NCI-H510A treated with DMSO at 0.1 percent for 48 hours (cell line): ENCODE measurements around the gene TMEM63B.

Experiments
- DNase-seq: peaks from one replicate; lab custom pipeline; 2025; lab: John Stamatoyannopoulos, UW

TMEM63B gene

DNA sequence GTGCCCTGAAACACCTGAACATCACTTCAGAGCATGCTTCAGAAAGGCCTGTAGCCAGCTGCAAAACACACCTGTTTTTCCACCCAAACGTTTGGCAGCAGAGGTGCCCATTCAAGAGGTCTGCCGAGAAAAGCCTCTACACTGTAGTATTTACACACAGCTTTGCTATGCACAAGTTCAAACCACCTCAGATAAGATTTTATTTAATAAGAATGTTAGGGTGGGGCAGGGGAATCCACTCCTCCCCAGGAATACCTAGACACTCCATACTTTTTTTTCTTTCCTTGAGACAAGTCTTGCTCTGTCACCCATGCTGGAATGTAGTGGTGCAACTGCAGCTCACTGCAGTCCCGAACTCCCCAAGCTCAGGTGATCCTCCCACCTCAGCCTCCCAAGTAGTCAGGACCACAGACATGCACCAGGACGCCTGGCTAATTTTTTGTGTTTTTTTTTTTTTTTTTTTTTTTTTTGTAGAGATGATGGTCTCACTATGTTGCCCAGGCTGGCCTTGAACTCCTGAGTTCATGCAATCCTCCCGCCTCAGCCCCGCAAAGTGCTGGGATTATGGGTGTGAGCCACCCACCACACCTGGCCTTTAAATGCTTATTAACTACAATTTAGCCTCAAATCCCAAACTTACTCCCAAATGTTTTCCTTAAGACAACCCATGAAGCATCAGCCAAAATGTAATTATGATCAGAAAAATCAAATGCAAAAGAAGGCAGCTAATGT is 9.8 kb upstream of the TMEM63B start:
- no peak for DNase-seq

GRCh38 chr6:44119704-44120262 is 7.6 kb upstream of the TMEM63B start:
- no peak for DNase-seq

DNA sequence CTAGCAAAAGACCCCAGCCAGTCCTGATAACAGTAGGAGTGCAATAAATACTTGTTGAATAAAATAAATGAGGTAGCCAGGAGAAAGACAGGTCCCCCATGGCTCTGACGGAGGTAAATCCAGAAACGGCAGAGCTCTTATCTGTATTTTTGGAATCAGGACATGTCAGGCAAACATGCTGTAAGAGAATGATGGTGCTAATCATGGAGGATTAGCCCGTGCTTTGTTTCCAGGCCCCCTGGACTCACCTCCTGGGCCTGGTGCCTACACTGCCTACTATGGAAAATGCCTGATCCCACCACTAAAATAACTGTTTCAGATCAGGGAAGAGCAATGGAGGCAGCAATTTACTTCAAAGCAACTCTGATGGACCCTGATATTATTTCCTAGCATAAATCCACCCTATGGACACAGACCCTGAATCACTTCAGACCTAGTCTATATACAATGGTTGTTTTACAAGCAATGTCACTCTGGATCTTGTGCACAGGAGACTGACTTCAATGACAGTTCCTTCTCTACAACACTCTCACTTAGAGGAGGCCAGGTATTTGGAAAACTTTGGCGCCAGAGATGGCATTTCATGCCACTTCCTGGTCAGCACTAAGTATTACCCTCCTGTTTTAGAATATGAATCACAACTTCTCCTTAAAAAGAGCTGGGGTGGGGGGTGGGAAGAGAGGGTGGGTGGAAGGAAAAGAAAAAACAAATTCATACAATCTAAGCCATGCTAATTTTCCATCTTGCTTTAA is 6.5 kb upstream of the TMEM63B start:
- DNase-seq, result no peak

- DNase-seq, result no peak
These were observed 4.6 kb upstream of the TMEM63B start for GRCh38 chr6:44122801-44123200.

GRCh38 chr6:44123544-44123943 is 3.8 kb upstream of the TMEM63B start:
- DNase-seq, result no peak

- DNase-seq, result peak; percentile 50
These were observed 819 bp upstream of the TMEM63B start for GRCh38 chr6:44126320-44127149.

DNA sequence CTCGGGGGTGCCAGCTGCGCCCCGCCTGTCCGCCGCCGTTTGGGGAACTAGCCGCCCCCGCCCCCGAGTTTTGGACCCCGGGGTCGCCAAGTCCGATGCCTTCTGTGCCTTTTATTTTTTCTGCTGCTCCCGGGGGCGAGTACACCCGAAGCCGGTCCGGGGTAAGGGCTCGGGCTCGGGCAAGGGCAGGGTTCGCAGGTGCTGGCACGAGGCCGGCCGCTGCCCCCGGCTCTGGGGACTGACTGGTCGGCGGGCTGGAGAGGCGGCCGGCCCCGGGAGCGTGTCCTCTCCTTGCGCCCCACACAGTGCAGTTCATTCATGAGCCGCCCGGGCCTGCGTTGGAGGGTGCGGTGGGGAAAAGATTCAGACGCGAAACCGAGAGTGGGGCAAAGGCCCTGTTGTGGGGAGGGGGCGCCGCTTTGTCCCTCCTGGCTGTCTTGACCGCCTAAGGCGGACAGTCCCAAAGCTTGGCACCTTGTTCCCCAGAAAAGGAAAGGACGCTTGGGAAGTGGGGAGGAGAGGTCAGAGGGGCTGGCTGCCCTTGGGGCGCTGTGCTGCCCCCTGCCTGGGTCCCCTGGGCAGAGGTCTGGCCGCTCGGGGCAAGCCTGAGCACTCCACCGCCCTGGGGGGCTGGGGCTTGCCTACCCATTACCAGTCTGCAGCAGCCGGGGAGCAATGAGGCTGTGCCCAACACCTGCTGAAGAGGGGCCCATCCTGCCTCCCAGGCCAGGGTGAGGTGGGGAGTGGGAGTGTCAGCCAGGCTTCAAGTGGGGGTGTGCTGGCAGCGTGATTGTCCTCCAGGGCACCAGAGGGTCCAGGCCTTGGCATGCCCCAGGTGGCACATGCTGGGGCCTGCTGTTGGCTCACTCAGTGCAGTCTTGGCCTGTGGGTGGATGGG is 915 bp downstream of the TMEM63B start:
- no peak for DNase-seq

DNA sequence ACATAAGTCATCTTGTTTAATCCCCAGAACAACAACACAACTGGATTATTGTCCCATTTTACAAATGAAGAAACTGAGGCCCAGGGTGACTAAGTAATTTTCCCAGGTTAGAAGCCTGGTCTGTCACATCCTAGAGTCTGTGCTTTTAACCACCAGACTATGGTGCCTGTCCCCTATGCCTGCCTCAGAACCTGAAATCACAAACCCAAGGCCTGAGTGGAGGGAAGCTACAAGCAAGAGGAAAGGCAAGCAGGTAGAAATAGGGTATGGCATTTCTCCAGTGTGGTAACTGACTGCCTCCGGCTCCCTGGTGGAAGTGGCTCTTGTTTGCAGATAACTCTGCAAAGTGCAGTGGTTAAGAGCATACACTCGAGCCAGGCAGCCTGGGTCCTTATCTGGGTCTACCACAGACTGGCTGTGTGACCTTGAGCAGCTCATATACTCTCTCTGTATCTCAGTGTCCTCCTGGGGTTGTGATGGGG is 2.5 kb downstream of the TMEM63B start:
- no peak for DNase-seq

DNA sequence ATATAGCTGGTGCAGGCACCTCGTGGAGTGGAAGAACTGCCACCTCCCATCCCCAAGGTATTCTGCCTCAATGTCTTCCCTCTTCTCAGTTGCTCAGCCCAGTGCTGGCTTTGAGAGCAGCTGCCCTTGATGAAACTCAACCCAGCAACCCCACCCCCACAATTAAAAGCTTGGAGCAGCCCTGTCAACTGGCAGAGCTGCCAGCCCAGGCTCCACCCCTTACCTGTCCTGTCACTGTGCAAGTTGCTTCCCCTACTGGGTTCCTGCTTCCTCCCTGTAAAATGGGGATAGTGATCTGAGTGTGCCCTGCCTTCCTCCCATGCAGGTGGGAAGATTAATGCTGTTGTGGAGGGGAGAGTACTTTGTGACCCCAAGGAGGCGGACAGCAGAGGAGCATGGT is 4.5 kb downstream of the TMEM63B start:
- DNase-seq, result peak; percentile 72

DNA sequence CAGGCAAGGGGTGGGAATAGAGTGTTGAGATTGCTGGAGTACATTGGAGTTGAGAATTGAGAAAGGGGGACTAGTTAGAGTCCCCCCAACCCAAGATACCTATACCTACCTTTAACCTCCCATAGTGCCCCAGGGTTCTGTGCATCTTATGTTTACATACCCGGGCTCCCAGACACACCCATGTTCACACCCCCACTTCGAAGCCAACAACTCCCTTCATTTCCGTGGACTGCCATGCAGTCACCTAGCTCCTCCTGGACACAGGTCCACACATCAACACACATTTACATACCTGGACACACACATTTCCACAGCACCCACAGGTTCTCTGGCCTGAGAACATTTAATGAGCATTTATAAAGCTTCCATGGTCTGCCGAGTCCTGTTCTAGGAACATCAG is 5.1 kb downstream of the TMEM63B start:
- no peak for DNase-seq

GRCh38 chr6:44133003-44133931 is 5.9 kb downstream of the TMEM63B start:
- DNase-seq, result peak; percentile 55

- DNase-seq, result no peak
These were observed 6.8 kb downstream of the TMEM63B start for GRCh38 chr6:44133981-44134711.

DNA sequence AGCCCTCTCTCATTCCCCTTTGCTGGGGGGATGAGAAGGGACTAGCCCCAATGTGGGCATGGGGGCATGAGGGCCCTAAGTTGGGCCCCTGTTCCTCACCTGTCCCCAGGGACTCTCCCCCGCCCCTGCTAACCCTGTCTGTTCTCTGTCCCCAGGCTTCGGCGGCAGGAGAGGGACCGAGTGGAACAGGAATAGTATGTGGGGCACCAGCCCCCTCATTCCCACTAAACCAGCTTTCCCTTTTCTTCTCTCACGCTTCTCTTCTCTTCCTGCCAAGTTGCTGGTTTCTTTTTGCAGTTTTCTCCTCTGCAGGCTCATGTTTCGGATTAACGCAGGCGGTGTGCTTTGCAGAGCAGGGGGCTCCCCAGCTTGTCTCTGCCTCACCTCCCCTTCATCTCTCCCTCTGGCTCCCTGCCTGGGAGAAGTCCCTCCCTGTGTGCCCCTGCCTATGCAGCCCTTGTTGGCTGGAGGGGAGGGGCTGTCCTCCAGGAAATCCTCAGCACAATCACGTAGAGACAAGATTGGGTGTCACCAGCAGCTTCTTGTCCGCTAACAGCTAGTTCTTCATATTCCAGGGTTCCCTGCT is 7.9 kb downstream of the TMEM63B start:
- DNase-seq, result no peak

- DNase-seq, result no peak
These were observed 8.5 kb downstream of the TMEM63B start for GRCh38 chr6:44135875-44136274.

DNA sequence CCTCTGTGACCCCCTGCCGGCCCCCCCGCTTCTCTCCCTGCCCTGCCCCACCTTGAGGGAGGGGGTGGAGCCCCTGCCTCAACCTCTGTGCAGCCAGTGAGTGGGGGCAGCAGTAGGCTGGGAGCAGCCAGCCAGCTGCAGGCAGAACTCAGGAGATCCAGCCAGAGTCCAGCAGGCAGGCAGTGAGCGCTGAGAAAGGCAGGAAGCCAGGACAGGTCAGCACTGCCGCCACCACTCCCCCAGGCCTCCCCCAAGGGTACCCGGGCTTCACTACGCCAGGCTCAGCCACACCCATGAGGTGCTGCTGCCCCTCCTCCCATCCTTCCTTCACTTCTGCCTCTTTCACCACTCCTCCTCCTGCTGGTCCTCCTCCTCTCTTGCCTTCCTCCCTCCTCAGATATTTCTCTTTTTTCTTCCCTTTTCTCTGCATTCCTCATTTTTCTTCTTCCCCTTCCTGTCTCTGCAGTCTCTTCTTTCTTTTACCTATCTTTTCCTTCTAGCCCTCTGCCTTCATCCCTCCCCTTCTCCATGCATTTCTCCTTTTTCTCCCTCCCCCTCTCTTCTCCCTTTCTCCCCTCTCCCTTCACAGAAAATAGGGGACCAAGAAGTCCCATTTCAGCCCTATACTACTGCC is 11.5 kb downstream of the TMEM63B start:
- no peak for DNase-seq

GRCh38 chr6:44139351-44139743 is 12.0 kb downstream of the TMEM63B start:
- DNase-seq, result no peak

GRCh38 chr6:44142835-44143234 is 15.5 kb downstream of the TMEM63B start:
- DNase-seq, result no peak

- DNase-seq, result no peak
These were observed 16.4 kb downstream of the TMEM63B start for GRCh38 chr6:44143731-44144130.
